HG02763 (cell line): ENCODE measurements around the gene PLA1A.

Experiments
- ATAC-seq: cut with Tn5 transposase; IDR thresholded peaks from one replicate; pipeline ENCODE4 v1.9.1; 2021; ENCODE audit warnings: mild to moderate bottlenecking, moderate library complexity; ENCODE audit not compliant: unreplicated experiment

The PLA1A gene

DNA sequence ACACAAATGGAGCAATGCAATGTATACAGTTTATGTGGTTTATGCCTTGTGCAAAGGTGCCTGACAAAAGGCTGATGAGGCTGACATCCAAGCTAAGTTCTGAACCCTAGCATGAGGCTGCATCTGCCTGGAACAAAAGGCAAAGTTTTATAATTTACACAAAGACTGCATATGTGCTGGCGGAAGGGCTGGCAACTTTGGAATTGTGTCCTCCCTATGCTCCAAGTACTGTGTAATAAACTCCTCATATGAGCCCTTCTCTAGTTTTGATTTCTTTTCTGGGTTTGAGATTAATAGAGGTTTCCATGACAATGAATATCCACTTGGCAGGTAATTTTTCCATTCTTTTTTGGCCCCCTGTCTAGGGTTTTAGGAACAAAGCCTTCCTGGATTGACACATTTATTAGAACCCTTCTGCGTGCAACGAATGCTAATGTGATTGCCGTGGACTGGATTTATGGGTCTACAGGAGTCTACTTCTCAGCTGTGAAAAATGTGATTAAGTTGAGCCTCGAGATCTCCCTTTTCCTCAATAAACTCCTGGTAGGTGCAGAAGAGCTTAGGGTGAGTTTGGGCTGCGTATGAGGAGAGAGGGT, 10.8 kb downstream of the PLA1A start:
- ATAC-seq = no peak

DNA sequence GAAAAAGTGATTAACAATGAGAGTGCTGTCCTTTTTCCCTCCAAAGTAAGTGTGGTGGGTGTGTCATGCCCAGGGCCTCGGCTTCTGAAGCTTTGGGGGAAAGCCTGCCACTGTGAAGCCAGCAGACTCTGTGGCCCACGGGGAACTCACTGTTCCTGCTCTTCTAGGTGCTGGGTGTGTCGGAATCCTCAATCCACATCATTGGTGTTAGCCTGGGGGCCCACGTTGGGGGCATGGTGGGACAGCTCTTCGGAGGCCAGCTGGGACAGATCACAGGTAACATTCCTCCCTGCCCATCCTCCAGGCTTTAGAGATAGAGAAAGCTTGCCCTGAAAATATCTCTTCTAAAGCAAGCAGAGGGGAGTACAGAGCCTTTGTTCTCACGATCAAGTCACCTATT, 11.6 kb downstream of the PLA1A start:
- no peak for ATAC-seq

GRCh38 chr3:119611664-119612063, 14.0 kb downstream of the PLA1A start:
- ATAC-seq = no peak

DNA sequence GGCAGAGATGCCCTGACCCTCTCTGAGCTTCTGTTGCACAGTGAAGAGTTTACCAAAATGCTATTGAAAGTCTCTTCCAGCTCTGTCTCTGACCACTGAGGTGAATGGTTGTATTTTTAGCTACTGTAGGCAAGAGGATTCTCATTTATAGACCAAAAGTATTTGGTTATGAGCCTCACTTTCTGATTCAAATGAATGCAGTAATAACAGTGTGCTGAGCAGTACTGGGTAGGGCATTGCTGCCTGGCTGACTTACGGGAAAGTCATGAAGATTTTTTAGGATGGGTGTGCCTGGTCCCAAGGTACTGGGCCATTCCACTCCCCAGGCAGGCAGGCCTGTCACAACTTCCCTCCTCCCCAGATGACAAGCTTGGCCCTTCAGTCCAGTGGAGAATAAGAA, 15.5 kb downstream of the PLA1A start:
- ATAC-seq = no peak

- no peak for ATAC-seq
These were observed 16.2 kb downstream of the PLA1A start for GRCh38 chr3:119613872-119614271.

- ATAC-seq = no peak
These were observed 18.4 kb downstream of the PLA1A start for GRCh38 chr3:119616056-119616455.

DNA sequence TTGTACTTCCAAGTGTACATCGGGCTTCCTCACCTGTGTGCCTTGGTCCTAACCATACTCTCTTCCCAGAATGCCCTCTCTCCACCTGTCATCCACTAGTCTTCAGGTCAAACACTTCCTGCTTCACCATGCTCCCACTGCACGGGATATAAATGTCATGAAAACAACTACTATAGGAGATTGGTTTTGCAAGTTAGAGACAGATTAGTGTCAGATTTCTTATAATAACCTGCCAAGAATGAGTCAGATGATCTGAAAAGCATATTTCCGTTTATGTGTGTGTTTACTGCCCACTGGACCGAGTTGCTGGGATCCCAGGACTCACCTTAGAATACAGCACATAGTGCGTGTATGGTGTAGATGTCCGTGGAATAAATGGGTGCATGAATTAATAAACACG, 21.4 kb downstream of the PLA1A start:
- ATAC-seq = no peak

DNA sequence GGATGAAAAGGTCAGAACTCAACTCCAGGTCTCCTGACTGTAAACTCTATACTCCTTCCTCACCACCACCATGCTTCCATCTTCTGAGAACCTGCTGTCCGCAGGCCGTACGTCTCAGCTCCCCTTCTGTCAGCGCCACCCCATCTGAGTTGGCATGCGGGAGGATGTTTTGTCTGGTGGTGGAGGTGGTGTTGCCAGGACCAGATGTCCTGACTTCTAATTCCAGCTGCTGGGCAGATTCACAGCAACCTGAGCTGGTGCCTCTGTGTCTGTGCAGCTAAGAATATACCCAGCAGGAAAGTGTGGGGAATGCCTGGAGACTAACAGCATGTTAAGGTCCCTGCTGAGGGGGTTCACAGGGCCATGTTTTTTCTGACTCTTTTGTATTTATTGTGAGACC, 23.2 kb downstream of the PLA1A start:
- no peak for ATAC-seq

- no peak for ATAC-seq
These were observed 26.5 kb downstream of the PLA1A start for GRCh38 chr3:119624002-119624720.

DNA sequence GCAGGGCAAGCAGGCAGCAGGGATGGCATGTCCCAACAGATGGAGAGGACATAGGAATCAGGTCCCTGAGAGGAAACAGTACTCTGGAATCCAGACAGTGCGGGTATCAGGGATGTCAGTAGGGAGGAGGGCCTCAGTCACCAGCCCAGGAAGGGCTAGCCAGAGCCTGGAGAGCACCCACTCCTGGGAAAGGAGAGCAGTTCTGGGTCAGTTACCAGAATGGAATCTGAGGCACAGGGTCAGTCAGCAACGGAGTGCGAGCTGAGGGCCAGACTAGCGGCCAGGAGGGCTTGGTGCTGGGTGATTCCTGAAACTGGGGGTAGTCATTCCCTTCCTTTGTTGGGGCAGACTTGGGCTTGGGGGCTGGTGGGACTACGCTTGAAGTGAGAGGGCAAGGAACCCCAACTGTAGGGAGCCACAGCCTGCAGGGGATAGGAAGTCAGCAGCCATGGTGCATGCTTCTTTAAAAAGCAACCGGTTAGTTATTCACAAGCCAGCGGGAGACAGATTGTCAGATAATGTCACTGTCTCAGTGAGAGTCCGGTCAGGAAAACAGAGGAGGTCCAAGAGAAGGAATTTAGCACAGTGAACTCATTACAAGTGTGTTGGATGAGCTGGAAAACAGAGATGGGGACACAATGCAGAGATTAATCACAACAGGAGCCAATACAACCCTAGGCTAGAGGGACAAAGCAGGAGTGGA, 27.9 kb downstream of the PLA1A start:
- ATAC-seq = no peak

GRCh38 chr3:119626196-119626595, 28.5 kb downstream of the PLA1A start:
- ATAC-seq = no peak

DNA sequence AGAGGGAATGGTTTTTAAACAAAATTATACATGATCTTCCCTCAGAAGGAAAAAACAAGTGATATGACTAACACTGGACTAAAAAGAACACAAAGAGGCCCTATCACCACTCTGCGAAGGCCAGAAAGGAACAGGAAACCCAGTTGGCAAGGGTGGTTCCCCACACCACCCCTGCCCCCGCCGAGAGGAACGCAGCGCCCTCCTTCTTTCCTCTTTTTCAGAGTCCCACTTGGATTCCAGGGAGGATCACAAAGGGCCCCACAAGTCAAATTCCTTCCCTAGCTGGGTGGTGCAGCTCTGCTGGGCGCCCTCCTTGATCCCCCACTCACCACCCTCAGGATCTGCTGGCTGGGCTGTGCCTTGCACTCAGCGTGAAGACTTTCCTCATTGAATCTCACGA, 29.8 kb downstream of the PLA1A start:
- ATAC-seq = no peak

DNA sequence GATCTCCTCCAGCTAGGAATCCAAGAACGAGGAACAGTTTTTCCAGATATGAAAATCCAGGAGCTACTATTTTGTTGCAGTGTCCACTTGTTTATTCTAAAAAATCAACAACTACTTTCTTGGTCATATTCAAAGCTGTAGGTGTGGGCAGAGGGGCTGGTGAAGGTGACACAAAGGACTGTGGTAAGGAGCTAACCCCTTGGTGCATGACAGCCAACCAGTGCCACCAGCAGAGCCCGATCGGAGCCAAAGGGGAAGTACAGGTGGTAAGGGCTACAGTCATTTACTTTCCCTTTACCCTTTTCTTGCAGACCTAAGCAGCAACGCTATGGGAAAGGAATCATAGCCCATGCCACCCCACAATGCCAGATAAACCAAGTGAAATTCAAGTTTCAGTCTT, 30.7 kb downstream of the PLA1A start:
- ATAC-seq = peak; percentile 53

DNA sequence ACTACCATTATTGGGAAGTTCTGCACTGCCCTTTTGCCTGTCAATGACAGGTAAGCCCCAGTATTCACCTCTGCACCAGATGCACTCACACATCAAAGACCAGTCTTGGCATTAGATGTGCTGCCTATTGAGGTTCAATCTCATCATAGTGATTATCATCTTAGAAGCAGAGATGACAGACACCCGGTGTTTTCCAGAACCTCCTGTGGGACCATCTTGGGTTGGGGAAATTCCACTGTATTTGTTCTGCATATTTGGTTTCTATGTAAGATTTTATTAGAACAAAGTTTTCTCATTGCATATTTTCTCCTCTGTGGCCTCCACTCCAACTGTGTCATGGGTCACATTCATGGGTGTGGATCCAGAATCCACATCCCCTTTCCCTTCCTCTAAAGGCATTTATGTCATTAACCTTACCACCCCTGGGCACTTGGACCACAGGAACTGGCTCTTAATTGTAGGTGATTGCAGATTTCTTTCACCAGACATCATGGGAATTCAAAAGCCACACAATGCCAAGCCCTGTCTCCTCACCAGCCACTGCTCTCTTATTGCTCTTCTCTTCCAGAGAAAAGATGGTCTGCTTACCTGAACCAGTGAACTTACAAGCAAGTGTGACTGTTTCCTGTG, 31.2 kb downstream of the PLA1A start:
- peak; percentile 16 for ATAC-seq

GRCh38 chr3:119630128-119630879, 32.6 kb downstream of the PLA1A start:
- ATAC-seq = no peak

DNA sequence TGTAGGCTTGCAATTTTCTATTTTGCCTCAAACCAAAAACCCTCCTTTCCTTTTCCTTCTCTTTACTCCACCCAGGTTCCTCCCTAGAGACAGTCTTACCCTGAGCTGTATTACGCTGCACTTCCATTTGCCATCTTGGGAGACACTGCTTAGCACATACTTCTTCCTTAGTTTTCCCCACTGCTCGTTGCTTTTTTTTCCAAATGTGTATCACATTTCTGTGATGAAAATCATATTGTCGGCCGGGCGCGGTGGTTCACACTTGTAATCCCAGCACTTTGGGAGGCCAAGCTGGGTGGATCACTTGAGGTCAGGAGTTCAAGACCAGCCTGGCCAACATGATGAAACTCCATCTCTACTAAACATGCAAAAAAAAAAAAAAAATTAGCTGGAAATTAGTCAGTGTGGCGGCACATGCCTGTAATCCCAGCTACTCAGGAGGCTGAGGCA, 33.2 kb downstream of the PLA1A start:
- ATAC-seq = no peak

- ATAC-seq = no peak
These were observed 33.8 kb downstream of the PLA1A start for GRCh38 chr3:119631516-119631915.

DNA sequence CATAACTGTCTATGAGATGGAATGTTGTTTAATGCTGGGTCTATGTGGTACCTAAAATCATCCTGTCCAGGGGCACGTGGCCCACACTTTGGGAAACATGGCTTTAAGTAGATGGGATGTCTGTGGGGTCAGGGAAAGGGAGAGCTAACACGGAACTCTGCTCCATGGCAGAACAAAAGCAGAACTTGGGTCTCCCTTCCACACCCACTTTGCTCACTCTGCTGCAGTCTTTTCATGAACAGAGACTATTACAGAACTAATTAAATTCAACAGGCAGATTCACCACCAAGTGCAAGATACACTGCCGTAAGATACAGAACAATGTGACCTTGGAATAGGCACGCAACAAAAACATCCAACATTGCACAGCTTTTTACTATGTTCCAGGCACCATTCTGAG, 34.5 kb downstream of the PLA1A start:
- ATAC-seq = no peak

- ATAC-seq = no peak
These were observed 35.1 kb downstream of the PLA1A start for GRCh38 chr3:119632829-119633228.

- no peak for ATAC-seq
These were observed 38.0 kb downstream of the PLA1A start for GRCh38 chr3:119635719-119636118.

GRCh38 chr3:119636249-119636648, 38.6 kb downstream of the PLA1A start:
- ATAC-seq = no peak
